ENCODE data around the gene NECTIN3.

- TF ChIP-seq CTCF (IDR thresholded peaks at IDR 0.05), result no peak
- TF ChIP-seq POLR2AphosphoS5 (IDR thresholded peaks at IDR 0.05; ENCODE audit: insufficient read depth in 1 of 2, low read depth in 1 of 2), result no peak
These were observed 20.3 kb upstream of the NECTIN3 start for GRCh38 chr3:111051354-111051753.
